ENCODE measurements around the gene TUBA3C.

TUBA3C gene

GRCh38 chr13:19158526-19159174 lies 23.0 kb downstream of the TUBA3C start:
- TF ChIP-seq CTCF (IDR thresholded peaks at IDR 0.05; ENCODE audit: extremely low read depth, missing control alignments), result no peak
- no peak for DNase-seq (ENCODE audit: low spot score)

GRCh38 chr13:19158006-19158405 lies 23.6 kb downstream of the TUBA3C start:
- DNase-seq (ENCODE audit: low spot score), result no peak
- no peak for TF ChIP-seq CTCF (IDR thresholded peaks at IDR 0.05; ENCODE audit: extremely low read depth, missing control alignments)

GRCh38 chr13:19157461-19157860 lies 24.2 kb downstream of the TUBA3C start:
- no peak for TF ChIP-seq CTCF (IDR thresholded peaks at IDR 0.05; ENCODE audit: extremely low read depth, missing control alignments)
- no peak for DNase-seq (ENCODE audit: low spot score)

- DNase-seq (ENCODE audit: low spot score), result no peak
- TF ChIP-seq CTCF (IDR thresholded peaks at IDR 0.05; ENCODE audit: extremely low read depth, missing control alignments), result no peak
These were observed 25.4 kb downstream of the TUBA3C start for GRCh38 chr13:19156013-19156825.

- TF ChIP-seq CTCF (IDR thresholded peaks at IDR 0.05; ENCODE audit: extremely low read depth, missing control alignments), result no peak
- DNase-seq (ENCODE audit: low spot score), result no peak
These were observed 26.2 kb downstream of the TUBA3C start for GRCh38 chr13:19155321-19155861.

GRCh38 chr13:19154843-19155242 lies 26.8 kb downstream of the TUBA3C start:
- DNase-seq (ENCODE audit: low spot score), result no peak

More at GRCh38 chr13:19154843-19155242, 26.8 kb downstream of the TUBA3C start:
- TF ChIP-seq CTCF (IDR thresholded peaks at IDR 0.05; ENCODE audit: extremely low read depth, missing control alignments), result no peak

Data from GM20000 (cell line).